ENCODE data around the gene SMC5.
"Not testable (repeated sequence)": the region's sequence is repeated elsewhere in the genome, so short reads cannot be mapped to it uniquely, and the experiment has no call there.

SMC5 gene

GRCh38 chr9:70258692-70259511 lies at the start of gene SMC5:
Gene SMC5 (plus strand): TSS chr9:70258978. CDS start chr9:70259079, 101 bp downstream.
- WGBS (ENCODE audit: insufficient coverage, insufficient read length) = no CpG with 5 or more reads among the region's 75 CpGs
- peak within 1 kb of the TSS; percentile 72 for H3K4me3 ChIP-seq (ENCODE audit: low read length)
- H3K27ac ChIP-seq (ENCODE audit: low read length) = no peak within 1 kb of the TSS
- peak; percentile 74 for DNase-seq (ENCODE audit: low read depth, low spot score)
- no peaks in the 10 kb centered on the region for H3K36me3 ChIP-seq (ENCODE audit: control insufficient read depth, insufficient read depth, low read length)
- H3K9me3 ChIP-seq (ENCODE audit: control insufficient read depth, insufficient read depth, low read length) = no peaks in the 10 kb centered on the region
- H3K4me1 ChIP-seq (ENCODE audit: control insufficient read depth, insufficient read depth, low read length) = no peaks in the 10 kb centered on the region
- no peaks in the 10 kb centered on the region for H3K27me3 ChIP-seq (ENCODE audit: control insufficient read depth, insufficient read depth, low read length)

DNA sequence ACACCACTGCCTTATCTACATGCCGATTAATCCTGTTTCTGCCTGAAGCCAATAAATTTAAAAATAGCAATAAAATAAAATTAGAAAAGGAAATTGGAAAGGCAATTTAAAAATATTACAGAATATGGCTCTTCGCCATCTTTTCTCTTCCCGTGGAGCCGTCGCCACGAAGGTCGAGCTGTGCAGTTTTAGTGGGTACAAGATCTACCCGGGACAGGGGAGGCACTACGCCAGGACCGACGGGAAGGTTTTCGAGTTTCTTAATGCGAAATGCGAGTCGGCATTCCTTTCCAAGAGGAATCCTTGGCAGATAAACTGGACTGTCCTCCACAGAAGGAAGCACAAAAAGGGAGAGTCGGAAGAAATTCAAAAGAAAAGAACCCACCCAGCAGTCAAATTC lies 41.7 kb upstream of the SMC5 start:
- H3K27ac ChIP-seq (ENCODE audit: low read length) = no peak overlapping the region

GRCh38 chr9:70218767-70219166 lies 40.0 kb upstream of the SMC5 start:
- H3K27me3 ChIP-seq (ENCODE audit: control insufficient read depth, insufficient read depth, low read length) = no peaks in the 10 kb centered on the region
- H3K27ac ChIP-seq (ENCODE audit: low read length) = no peak overlapping the region
- DNase-seq (ENCODE audit: low read depth, low spot score) = no peak
- H3K4me1 ChIP-seq (ENCODE audit: control insufficient read depth, insufficient read depth, low read length) = no peaks in the 10 kb centered on the region
- no peaks in the 10 kb centered on the region for H3K9me3 ChIP-seq (ENCODE audit: control insufficient read depth, insufficient read depth, low read length)
- H3K4me3 ChIP-seq (ENCODE audit: low read length) = no peak overlapping the region
- WGBS (ENCODE audit: insufficient coverage, insufficient read length) = no CpG with 5 or more reads among the region's 1 CpG
- H3K36me3 ChIP-seq (ENCODE audit: control insufficient read depth, insufficient read depth, low read length) = no peaks in the 10 kb centered on the region

More for the DNA sequence above, 41.7 kb upstream of the SMC5 start:
- Histone ChIP-seq H3K9me3 (ENCODE audit: control insufficient read depth, insufficient read depth, low read length) (peaks cover 3% of the 10 kb centered on the region; the same call in 1 of the 2 replicates), H3K4me3 (ENCODE audit: low read length) (no peak overlapping the region), H3K27me3 (ENCODE audit: control insufficient read depth, insufficient read depth, low read length) (no peaks in the 10 kb centered on the region), H3K4me1 (ENCODE audit: control insufficient read depth, insufficient read depth, low read length) (no peaks in the 10 kb centered on the region), H3K36me3 (ENCODE audit: control insufficient read depth, insufficient read depth, low read length) (no peaks in the 10 kb centered on the region)
- WGBS (ENCODE audit: insufficient coverage, insufficient read length) = no CpG with 5 or more reads among the region's 16 CpGs
- DNase-seq (ENCODE audit: low read depth, low spot score) = no peak

- Histone ChIP-seq H3K27me3 (ENCODE audit: control insufficient read depth, insufficient read depth, low read length) (no peaks in the 10 kb centered on the region), H3K4me1 (ENCODE audit: control insufficient read depth, insufficient read depth, low read length) (no peaks in the 10 kb centered on the region), H3K36me3 (ENCODE audit: control insufficient read depth, insufficient read depth, low read length) (no peaks in the 10 kb centered on the region), H3K9me3 (ENCODE audit: control insufficient read depth, insufficient read depth, low read length) (no peaks in the 10 kb centered on the region), H3K27ac (ENCODE audit: low read length) (no peak overlapping the region), H3K4me3 (ENCODE audit: low read length) (no peak overlapping the region)
- no CpG with 5 or more reads among the region's 2 CpGs for WGBS (ENCODE audit: insufficient coverage, insufficient read length)
- no peak for DNase-seq (ENCODE audit: low read depth, low spot score)
Measured at GRCh38 chr9:70220216-70220615, 38.6 kb upstream of the SMC5 start.

DNA sequence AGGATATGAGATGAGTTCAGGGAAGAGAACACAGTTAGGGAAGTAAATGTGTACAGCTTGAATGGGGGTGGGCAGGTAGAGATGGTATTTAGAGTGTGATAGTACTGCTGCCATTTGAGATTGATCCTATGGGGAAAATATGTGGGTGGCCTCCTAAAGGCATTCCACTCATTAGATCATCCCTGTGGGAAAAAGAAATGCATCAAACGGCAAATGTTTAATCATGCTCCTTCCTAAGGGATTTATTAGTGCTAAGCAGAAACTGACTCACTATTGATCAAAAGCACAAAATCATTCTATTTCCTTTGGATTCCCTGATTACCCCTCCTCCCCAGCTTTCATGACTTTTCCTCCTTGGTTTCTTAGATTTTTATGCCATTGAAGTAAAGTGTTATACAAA lies 36.4 kb upstream of the SMC5 start:
- DNase-seq (ENCODE audit: low read depth, low spot score) = no peak
- H3K36me3 ChIP-seq (ENCODE audit: control insufficient read depth, insufficient read depth, low read length) = no peaks in the 10 kb centered on the region
- H3K4me1 ChIP-seq (ENCODE audit: control insufficient read depth, insufficient read depth, low read length) = no peaks in the 10 kb centered on the region
- no peak overlapping the region for H3K27ac ChIP-seq (ENCODE audit: low read length)
- no peaks in the 10 kb centered on the region for H3K27me3 ChIP-seq (ENCODE audit: control insufficient read depth, insufficient read depth, low read length)
- WGBS (ENCODE audit: insufficient coverage, insufficient read length) = no CpG with 5 or more reads among the region's 1 CpG
- H3K9me3 ChIP-seq (ENCODE audit: control insufficient read depth, insufficient read depth, low read length) = no peaks in the 10 kb centered on the region
- H3K4me3 ChIP-seq (ENCODE audit: low read length) = no peak overlapping the region

DNA sequence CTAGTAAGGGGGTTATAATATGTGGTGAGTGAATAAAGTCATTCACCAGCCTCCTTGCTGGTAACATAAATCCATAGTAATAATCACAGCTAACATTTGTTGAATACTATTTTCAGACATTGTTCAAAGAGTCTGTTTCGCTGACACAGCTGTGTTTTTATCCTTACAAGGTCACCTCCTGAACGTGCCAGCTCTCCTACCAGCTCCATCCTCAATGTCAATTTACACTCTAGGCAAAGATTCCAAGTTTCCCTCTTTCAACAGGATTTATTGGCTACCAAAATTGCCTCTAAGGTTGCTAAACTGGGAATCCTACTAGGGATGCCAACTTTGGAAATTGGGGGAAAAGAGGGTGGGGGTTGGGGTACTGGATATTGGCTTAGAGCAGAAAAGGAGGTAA lies 30.7 kb upstream of the SMC5 start:
- no peaks in the 10 kb centered on the region for H3K9me3 ChIP-seq (ENCODE audit: control insufficient read depth, insufficient read depth, low read length)
- no peaks in the 10 kb centered on the region for H3K4me1 ChIP-seq (ENCODE audit: control insufficient read depth, insufficient read depth, low read length)
- H3K4me3 ChIP-seq (ENCODE audit: low read length) = no peak overlapping the region
- H3K36me3 ChIP-seq (ENCODE audit: control insufficient read depth, insufficient read depth, low read length) = no peaks in the 10 kb centered on the region
- no CpG with 5 or more reads among the region's 2 CpGs for WGBS (ENCODE audit: insufficient coverage, insufficient read length)
- H3K27me3 ChIP-seq (ENCODE audit: control insufficient read depth, insufficient read depth, low read length) = no peaks in the 10 kb centered on the region
- no peak overlapping the region for H3K27ac ChIP-seq (ENCODE audit: low read length)
- no peak for DNase-seq (ENCODE audit: low read depth, low spot score)

DNA sequence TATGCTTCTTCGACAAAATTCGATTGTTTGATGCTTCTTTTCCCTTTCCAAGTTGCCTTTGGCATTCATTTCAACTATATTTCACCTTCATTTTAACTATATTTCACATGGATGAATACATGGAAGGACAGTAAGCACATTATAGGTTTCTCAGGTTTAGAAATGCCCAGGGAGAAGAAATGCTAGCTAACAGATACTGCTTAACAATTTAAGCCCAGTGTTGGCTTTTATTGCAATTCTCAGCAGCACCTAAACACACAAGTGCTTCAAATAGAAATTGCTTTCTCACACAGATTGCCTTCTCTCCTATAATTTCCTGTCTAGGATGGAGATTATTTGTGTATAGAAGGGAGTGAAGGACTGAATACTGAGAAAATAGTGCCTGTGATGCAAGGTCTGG lies 30.2 kb upstream of the SMC5 start:
- H3K4me1 ChIP-seq (ENCODE audit: control insufficient read depth, insufficient read depth, low read length) = no peaks in the 10 kb centered on the region
- no peaks in the 10 kb centered on the region for H3K9me3 ChIP-seq (ENCODE audit: control insufficient read depth, insufficient read depth, low read length)
- H3K27me3 ChIP-seq (ENCODE audit: control insufficient read depth, insufficient read depth, low read length) = no peaks in the 10 kb centered on the region
- no peak overlapping the region for H3K27ac ChIP-seq (ENCODE audit: low read length)
- no peak for DNase-seq (ENCODE audit: low read depth, low spot score)
- H3K4me3 ChIP-seq (ENCODE audit: low read length) = no peak overlapping the region
- no peaks in the 10 kb centered on the region for H3K36me3 ChIP-seq (ENCODE audit: control insufficient read depth, insufficient read depth, low read length)
- no CpG with 5 or more reads among the region's 2 CpGs for WGBS (ENCODE audit: insufficient coverage, insufficient read length)

- H3K27me3 ChIP-seq (ENCODE audit: control insufficient read depth, insufficient read depth, low read length) = no peaks in the 10 kb centered on the region
- no CpG with 5 or more reads among the region's 4 CpGs for WGBS (ENCODE audit: insufficient coverage, insufficient read length)
- no peak for DNase-seq (ENCODE audit: low read depth, low spot score)
- H3K4me1 ChIP-seq (ENCODE audit: control insufficient read depth, insufficient read depth, low read length) = no peaks in the 10 kb centered on the region
- no peak overlapping the region for H3K4me3 ChIP-seq (ENCODE audit: low read length)
- H3K36me3 ChIP-seq (ENCODE audit: control insufficient read depth, insufficient read depth, low read length) = no peaks in the 10 kb centered on the region
- H3K9me3 ChIP-seq (ENCODE audit: control insufficient read depth, insufficient read depth, low read length) = no peaks in the 10 kb centered on the region
- H3K27ac ChIP-seq (ENCODE audit: low read length) = no peak overlapping the region
Measured at GRCh38 chr9:70229026-70229425, 29.8 kb upstream of the SMC5 start.

- no peak overlapping the region for H3K27ac ChIP-seq (ENCODE audit: low read length)
- no peak for DNase-seq (ENCODE audit: low read depth, low spot score)
Measured at GRCh38 chr9:70229579-70229978, 29.2 kb upstream of the SMC5 start.

DNA sequence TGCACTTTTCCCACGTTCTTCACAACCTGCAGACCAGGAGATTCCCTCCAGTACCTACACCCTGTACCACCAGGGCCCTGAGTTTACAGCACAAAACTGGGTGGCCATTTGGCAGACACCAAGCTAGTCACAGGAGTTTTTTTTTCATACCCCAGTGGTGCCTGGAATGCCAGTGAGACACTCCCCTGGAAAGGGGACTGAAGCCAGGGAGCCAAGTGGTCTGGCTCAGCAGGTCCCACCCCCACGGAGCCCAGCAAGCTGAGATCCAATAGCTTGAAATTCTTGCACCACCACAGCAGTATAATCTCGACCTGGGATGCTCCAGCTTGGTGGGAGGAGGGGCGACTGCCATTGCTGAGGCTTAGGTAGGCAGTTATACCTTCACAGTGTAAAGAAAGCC lies 26.3 kb upstream of the SMC5 start:
- no peaks in the 10 kb centered on the region for H3K9me3 ChIP-seq (ENCODE audit: control insufficient read depth, insufficient read depth, low read length)
- H3K27ac ChIP-seq (ENCODE audit: low read length) = no peak overlapping the region
- WGBS (ENCODE audit: insufficient coverage, insufficient read length) = no CpG with 5 or more reads among the region's 4 CpGs
- H3K4me1 ChIP-seq (ENCODE audit: control insufficient read depth, insufficient read depth, low read length) = no peaks in the 10 kb centered on the region
- no peaks in the 10 kb centered on the region for H3K27me3 ChIP-seq (ENCODE audit: control insufficient read depth, insufficient read depth, low read length)
- H3K4me3 ChIP-seq (ENCODE audit: low read length) = no peak overlapping the region
- no peak for DNase-seq (ENCODE audit: low read depth, low spot score)
- H3K36me3 ChIP-seq (ENCODE audit: control insufficient read depth, insufficient read depth, low read length) = no peaks in the 10 kb centered on the region

More at GRCh38 chr9:70229579-70229978, 29.2 kb upstream of the SMC5 start:
- WGBS (ENCODE audit: insufficient coverage, insufficient read length) = no CpG with 5 or more reads among the region's 3 CpGs
- Histone ChIP-seq H3K4me3 (ENCODE audit: low read length) (no peak overlapping the region), H3K27me3 (ENCODE audit: control insufficient read depth, insufficient read depth, low read length) (no peaks in the 10 kb centered on the region), H3K36me3 (ENCODE audit: control insufficient read depth, insufficient read depth, low read length) (no peaks in the 10 kb centered on the region), H3K9me3 (ENCODE audit: control insufficient read depth, insufficient read depth, low read length) (no peaks in the 10 kb centered on the region), H3K4me1 (ENCODE audit: control insufficient read depth, insufficient read depth, low read length) (no peaks in the 10 kb centered on the region)

- not testable (repeated sequence) for H3K36me3 ChIP-seq (ENCODE audit: control insufficient read depth, insufficient read depth, low read length); H3K9me3 ChIP-seq (ENCODE audit: control insufficient read depth, insufficient read depth, low read length); H3K4me1 ChIP-seq (ENCODE audit: control insufficient read depth, insufficient read depth, low read length); DNase-seq (ENCODE audit: low read depth, low spot score); H3K27ac ChIP-seq (ENCODE audit: low read length); H3K4me3 ChIP-seq (ENCODE audit: low read length); H3K27me3 ChIP-seq (ENCODE audit: control insufficient read depth, insufficient read depth, low read length)
- WGBS (ENCODE audit: insufficient coverage, insufficient read length) = no CpG with 5 or more reads among the region's 9 CpGs
Measured at GRCh38 chr9:70234208-70234607, 24.6 kb upstream of the SMC5 start.

Data from iPS DF 6.9 (cell line).